Testis (tissue), 3 donors: ENCODE measurements around the gene INSIG2. TPM values are rescaled to one million over a fixed set of nuclear protein-coding genes. Genes with fewer than 3 reads are reported as not detected.

ENCODE experiments used
- DNase-seq: peaks from one replicate; pipeline ENCODE4 v3.0.0-alpha.2; 2019
- H3K27ac ChIP-seq, 2 donors: fragments of 200-600 bp; sonication (generic); one replicate each; pipeline ENCODE4 v1.5.1; 2019
- H3K27me3 ChIP-seq: fragments of 200-600 bp; sonication (generic); one replicate; pipeline ENCODE4 v1.5.1; 2019
- H3K36me3 ChIP-seq: fragments of 200-600 bp; sonication (generic); one replicate; pipeline ENCODE4 v1.5.1; 2017; ENCODE audit warnings: low read depth; ENCODE audit errors: missing control alignments
- H3K4me1 ChIP-seq: fragments of 200-600 bp; sonication (generic); one replicate; pipeline ENCODE4 v1.5.1; 2019
- H3K4me3 ChIP-seq, 2 donors: fragments of 200-600 bp; sonication (generic); one replicate each; pipeline ENCODE4 v1.5.1; 2017 to 2019
- H3K9me3 ChIP-seq: fragments of 200-600 bp; sonication (generic); one replicate; pipeline ENCODE4 v1.5.1; 2017
- POLR2A ChIP-seq: fragments of 450-650 bp; IDR thresholded peaks from one replicate; pipeline ENCODE4 v1.6.1; 2017; ENCODE audit warnings: antibody characterized with exemption, mild to moderate bottlenecking, moderate library complexity
- WGBS, 2 donors: methylation state at CpG; one replicate each; pipeline ENCODE4 v1.1.5; 2018; 5-methylcytosine and 5-hydroxymethylcytosine counted together
- intact Hi-C: fragments of 100-400 bp; cut with DNase I; formaldehyde crosslinking; loops from one replicate; pipeline ENCODE4 v1.15.1; 2023; ENCODE audit warnings: low total_unique reads
- polyA plus RNA-seq: library from polyadenylated mRNA; stranded (reverse); fragments of 350-450 nt; fragmentation: Illumina TruSeq; extraction: RNeasy Lipid Tissue Mini Kit (QIAGEN cat#74804); gene quantifications from one replicate; pipeline ENCODE4 v1.2.3, GENCODE V29; 2014; ENCODE audit warnings: low read depth, low replicate concordance; ENCODE audit not compliant: insufficient read depth
- total RNA-seq, 2 donors: library from RNA; depleted of rRNA; stranded (reverse); fragments of >200 nt; gene quantifications; one replicate each; pipeline ENCODE4 v1.2.3, GENCODE V29; 2016
- TF ChIP-seq, protein P1 (sequence below), 3 experiments: fragments of 450-650 bp in 2 of 3; fragments of 200-600 bp in 1 of 3; sonication (generic) in 1 of 3; IDR thresholded peaks; one replicate each; pipeline ENCODE4 v1.5.1; 2016 to 2019; ENCODE audit warnings: antibody characterized with exemption in 3 of 3, mild to moderate bottlenecking in 2 of 3, moderate library complexity in 1 of 3

The INSIG2 gene
- total and polyA plus RNA-seq, 3 donors from 2014 or later: 13.9 to 18.7 (median 16.6) TPM

DNA sequence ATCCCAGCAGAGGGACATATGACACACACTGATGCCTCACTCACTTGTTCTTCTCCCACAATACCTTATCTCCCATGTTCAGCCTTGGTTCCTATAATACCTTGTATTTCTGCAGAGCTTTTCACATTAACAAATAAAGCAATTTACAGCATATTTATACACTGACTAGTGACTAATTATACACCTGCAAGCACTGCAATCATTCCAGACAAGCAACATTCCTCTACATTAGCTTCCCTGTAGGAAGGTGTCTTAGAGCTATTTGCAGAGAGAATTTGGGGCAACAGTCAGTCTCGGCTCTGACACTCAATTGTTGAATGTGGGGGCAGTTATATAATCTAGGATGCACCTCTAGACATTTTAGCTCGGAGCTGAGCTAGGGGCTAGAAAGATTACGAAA lies 9.5 kb upstream of the INSIG2 start:
- Histone ChIP-seq H3K9me3 (no peaks in the 10 kb centered on the region), H3K4me1 (peaks cover 3% of the 10 kb centered on the region), H3K27me3 (no peaks in the 10 kb centered on the region), H3K36me3 (no peaks in the 10 kb centered on the region), H3K27ac (no peak overlapping the region), H3K4me3 (no peak overlapping the region)
- intact Hi-C loops: no loop called here
- DNase-seq: no peak
- TF ChIP-seq, protein P1, sequence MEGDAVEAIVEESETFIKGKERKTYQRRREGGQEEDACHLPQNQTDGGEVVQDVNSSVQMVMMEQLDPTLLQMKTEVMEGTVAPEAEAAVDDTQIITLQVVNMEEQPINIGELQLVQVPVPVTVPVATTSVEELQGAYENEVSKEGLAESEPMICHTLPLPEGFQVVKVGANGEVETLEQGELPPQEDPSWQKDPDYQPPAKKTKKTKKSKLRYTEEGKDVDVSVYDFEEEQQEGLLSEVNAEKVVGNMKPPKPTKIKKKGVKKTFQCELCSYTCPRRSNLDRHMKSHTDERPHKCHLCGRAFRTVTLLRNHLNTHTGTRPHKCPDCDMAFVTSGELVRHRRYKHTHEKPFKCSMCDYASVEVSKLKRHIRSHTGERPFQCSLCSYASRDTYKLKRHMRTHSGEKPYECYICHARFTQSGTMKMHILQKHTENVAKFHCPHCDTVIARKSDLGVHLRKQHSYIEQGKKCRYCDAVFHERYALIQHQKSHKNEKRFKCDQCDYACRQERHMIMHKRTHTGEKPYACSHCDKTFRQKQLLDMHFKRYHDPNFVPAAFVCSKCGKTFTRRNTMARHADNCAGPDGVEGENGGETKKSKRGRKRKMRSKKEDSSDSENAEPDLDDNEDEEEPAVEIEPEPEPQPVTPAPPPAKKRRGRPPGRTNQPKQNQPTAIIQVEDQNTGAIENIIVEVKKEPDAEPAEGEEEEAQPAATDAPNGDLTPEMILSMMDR (IDR thresholded peaks at IDR 0.05): no peak
- no peak for TF ChIP-seq POLR2A
- 54 to 71% methylated on average over 3 of the region's 3 CpGs for WGBS, 2 donors

DNA sequence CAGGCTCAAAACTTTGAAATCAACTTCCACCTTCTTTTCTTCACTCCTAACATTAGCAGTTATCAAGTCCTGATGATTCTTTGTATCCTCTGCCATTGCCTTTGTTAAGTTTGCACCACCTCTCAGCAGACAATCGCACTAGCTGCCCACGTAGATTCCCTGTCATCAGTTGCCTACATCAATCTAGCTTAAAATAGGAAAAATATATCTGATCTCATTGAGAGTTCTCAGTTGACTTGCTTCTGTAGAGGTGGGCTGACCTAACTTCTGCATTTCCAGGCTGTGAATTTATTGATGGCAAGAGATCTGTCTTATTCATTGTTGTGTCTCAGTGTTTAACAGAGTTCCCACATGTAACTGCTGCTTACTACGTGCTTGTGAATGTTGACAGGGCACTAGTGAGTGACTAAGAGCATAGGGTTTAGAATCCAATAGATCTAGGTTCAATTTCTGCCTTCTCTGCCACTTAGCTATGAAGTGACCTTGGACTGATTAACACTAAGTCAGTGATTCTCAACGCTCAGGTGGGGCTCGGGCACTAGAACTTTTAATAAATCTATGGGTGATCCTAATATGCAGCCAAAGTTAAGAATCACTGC lies 3.7 kb upstream of the INSIG2 start:
- no peaks in the 10 kb centered on the region for H3K27me3 ChIP-seq
- no peak for DNase-seq
- H3K4me1 ChIP-seq: no peaks in the 10 kb centered on the region
- no peak overlapping the region for H3K4me3 ChIP-seq
- H3K36me3 ChIP-seq: no peaks in the 10 kb centered on the region
- no peaks in the 10 kb centered on the region for H3K9me3 ChIP-seq
- H3K27ac ChIP-seq: no peak overlapping the region
- TF ChIP-seq, protein P1 (IDR thresholded peaks at IDR 0.05): no peak
- TF ChIP-seq POLR2A: no peak
- 69 to 71% methylated on average over 5 of the region's 5 CpGs for WGBS, 2 donors
- intact Hi-C loops: no loop called here

DNA sequence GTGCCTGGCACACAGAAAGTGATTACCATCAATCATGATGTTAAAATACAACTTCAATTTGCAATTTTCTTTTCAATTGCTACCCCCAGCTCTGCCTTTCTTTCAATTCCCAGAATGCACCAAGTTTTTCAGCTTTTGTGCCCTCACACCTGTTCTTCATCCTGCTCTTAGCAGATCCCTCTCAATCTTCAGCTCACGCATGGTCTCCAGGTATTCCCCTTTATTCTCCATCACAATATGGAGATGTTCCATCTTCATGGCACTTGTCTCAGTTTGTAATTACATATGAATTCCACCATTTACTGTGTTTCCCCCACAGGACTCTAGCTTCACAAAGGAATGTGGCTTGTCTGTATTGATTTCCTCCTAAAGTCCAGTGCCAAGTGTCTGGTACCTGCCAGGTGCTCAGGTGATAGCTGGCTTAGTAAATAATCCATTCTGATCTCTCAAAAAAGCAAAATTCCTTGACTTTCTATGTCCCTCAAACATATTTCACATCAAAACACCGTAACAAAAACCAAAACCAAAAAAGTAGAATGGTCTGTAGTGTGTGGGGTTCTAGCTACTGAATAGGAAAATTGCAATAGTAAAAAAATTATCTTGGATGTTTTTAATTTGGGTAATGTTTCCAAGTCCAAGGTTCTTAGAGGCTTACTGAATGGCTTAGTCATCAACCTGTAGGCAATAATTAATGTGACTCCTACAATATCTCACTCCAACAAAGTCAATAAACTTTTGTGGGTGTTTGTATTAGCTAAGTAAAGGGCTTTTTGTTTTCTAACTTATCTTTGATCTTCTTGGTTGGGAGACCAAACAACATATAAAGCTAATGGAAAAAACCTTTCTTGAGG lies 2.9 kb upstream of the INSIG2 start:
- no peaks in the 10 kb centered on the region for H3K9me3 ChIP-seq
- no peaks in the 10 kb centered on the region for H3K36me3 ChIP-seq
- intact Hi-C loops: no loop called here
- no peaks in the 10 kb centered on the region for H3K27me3 ChIP-seq
- no peak overlapping the region for H3K4me3 ChIP-seq
- no peak for DNase-seq
- TF ChIP-seq, protein P1 (IDR thresholded peaks at IDR 0.05): no peak
- no peak for TF ChIP-seq POLR2A
- H3K27ac ChIP-seq: no peak overlapping the region
- H3K4me1 ChIP-seq: no peaks in the 10 kb centered on the region
- 93 to 94% methylated on average over 2 of the region's 2 CpGs for WGBS, 2 donors

DNA sequence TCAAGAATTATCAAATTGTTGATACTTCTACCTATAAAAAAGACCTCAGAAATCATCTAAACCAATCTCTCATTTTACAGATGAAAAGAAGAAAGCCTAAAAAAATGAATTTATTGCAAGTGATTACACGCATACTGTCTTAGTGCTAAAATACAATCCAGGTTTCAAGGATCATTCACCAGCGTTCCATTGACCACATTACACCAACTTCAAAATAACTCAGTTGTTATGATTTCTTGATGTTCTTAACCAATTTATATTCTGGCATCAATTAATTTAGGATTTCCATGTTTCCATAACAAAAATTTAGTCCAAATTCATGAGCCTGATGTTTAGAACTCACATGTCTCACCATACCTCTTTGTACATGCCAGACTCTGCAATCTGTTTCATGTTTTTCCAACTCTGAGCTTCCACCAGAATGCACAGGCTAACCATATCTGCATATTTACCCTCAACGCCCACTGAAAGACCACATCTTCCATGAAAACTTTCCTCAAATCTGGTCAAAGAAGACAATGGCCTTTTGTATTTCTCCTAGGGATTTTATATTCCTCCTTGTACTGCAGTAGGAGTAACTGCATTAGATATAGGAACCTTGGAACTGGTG lies 2.1 kb upstream of the INSIG2 start:
- WGBS, 2 donors: 76 to 84% methylated on average over 3 of the region's 3 CpGs
- no peaks in the 10 kb centered on the region for H3K4me1 ChIP-seq
- no peak overlapping the region for H3K4me3 ChIP-seq
- DNase-seq: no peak
- no peaks in the 10 kb centered on the region for H3K27me3 ChIP-seq
- H3K27ac ChIP-seq: no peak overlapping the region
- H3K9me3 ChIP-seq: no peaks in the 10 kb centered on the region
- intact Hi-C loops: no loop called here
- TF ChIP-seq, protein P1 (IDR thresholded peaks at IDR 0.05): no peak
- TF ChIP-seq POLR2A: no peak
- no peaks in the 10 kb centered on the region for H3K36me3 ChIP-seq
